Measurements from ENCODE around the gene ADIG. TPM values are rescaled to one million over a fixed set of nuclear protein-coding genes. Genes with fewer than 3 reads are reported as not detected.
"Not testable (repeated sequence)": the region's sequence is repeated elsewhere in the genome, so short reads cannot be mapped to it uniquely, and the experiment has no call there.

Gene ADIG
- polyA plus RNA-seq, 4 donors, result not detected

- H3K27ac ChIP-seq (ENCODE audit: low read depth in 1 of 3, low read length in 2 of 3), result no peak overlapping the region
- no peaks in the 10 kb centered on the region for H3K4me1 ChIP-seq (ENCODE audit: control insufficient read depth in 3 of 3, insufficient read depth in 2 of 3, low read depth in 1 of 3, low read length in 2 of 3)
- FAIRE-seq, result no peak
- no peak overlapping the region for H3K4me3 ChIP-seq (ENCODE audit: low read depth in 1 of 3, low read length in 3 of 3)
- no peaks in the 10 kb centered on the region for H3K9me3 ChIP-seq (ENCODE audit: control insufficient read depth in 2 of 2, insufficient read depth in 1 of 2, low read depth in 1 of 2, low read length in 1 of 2)
- 80 to 85% (median 84%) methylated on average over 21 of the region's 21 CpGs for WGBS, 3 donors
- no peak for DNase-seq
- H3K27me3 ChIP-seq (ENCODE audit: control insufficient read depth in 3 of 3, insufficient read depth in 3 of 3, low read length in 3 of 3), result peaks cover 0 to 2% (median 0%) of the 10 kb centered on the region in 3 donors
- H3K36me3 ChIP-seq (ENCODE audit: control insufficient read depth in 3 of 3, insufficient read depth in 2 of 3, low read depth in 1 of 3, low read length in 3 of 3), result no peaks in the 10 kb centered on the region
These were observed 10.7 kb downstream of the ADIG start for GRCh38 chr20:38591474-38592410.

- not testable (repeated sequence) for DNase-seq; H3K27me3 ChIP-seq (ENCODE audit: control insufficient read depth in 3 of 3, insufficient read depth in 3 of 3, low read length in 3 of 3); H3K4me1 ChIP-seq (ENCODE audit: control insufficient read depth in 3 of 3, insufficient read depth in 2 of 3, low read depth in 1 of 3, low read length in 2 of 3); H3K4me3 ChIP-seq (ENCODE audit: low read depth in 1 of 3, low read length in 3 of 3); H3K27ac ChIP-seq (ENCODE audit: low read depth in 1 of 3, low read length in 2 of 3); FAIRE-seq; H3K36me3 ChIP-seq (ENCODE audit: control insufficient read depth in 3 of 3, insufficient read depth in 2 of 3, low read depth in 1 of 3, low read length in 3 of 3); H3K9me3 ChIP-seq (ENCODE audit: control insufficient read depth in 2 of 2, insufficient read depth in 1 of 2, low read depth in 1 of 2, low read length in 1 of 2)
- 71 to 73% (median 72%) methylated on average over 3 of the region's 3 CpGs for WGBS, 3 donors
These were observed 11.4 kb downstream of the ADIG start for GRCh38 chr20:38592411-38592790.

- WGBS, 3 donors, result 78 to 92% (median 83%) methylated on average over 12 of the region's 12 CpGs
- H3K27ac ChIP-seq (ENCODE audit: low read depth in 1 of 3, low read length in 2 of 3); H3K9me3 ChIP-seq (ENCODE audit: control insufficient read depth in 2 of 2, insufficient read depth in 1 of 2, low read depth in 1 of 2, low read length in 1 of 2); FAIRE-seq; H3K27me3 ChIP-seq (ENCODE audit: control insufficient read depth in 3 of 3, insufficient read depth in 3 of 3, low read length in 3 of 3); H3K4me3 ChIP-seq (ENCODE audit: low read depth in 1 of 3, low read length in 3 of 3); H3K4me1 ChIP-seq (ENCODE audit: control insufficient read depth in 3 of 3, insufficient read depth in 2 of 3, low read depth in 1 of 3, low read length in 2 of 3); H3K36me3 ChIP-seq (ENCODE audit: control insufficient read depth in 3 of 3, insufficient read depth in 2 of 3, low read depth in 1 of 3, low read length in 3 of 3); DNase-seq: not testable (repeated sequence)
These were observed 13.3 kb downstream of the ADIG start for GRCh38 chr20:38594281-38594680.

GRCh38 chr20:38595886-38596285, 14.9 kb downstream of the ADIG start:
- WGBS, 3 donors, result 85 to 89% (median 87%) methylated on average over 15 of the region's 15 CpGs
- DNase-seq; H3K4me3 ChIP-seq (ENCODE audit: low read depth in 1 of 3, low read length in 3 of 3); H3K27me3 ChIP-seq (ENCODE audit: control insufficient read depth in 3 of 3, insufficient read depth in 3 of 3, low read length in 3 of 3); FAIRE-seq; H3K36me3 ChIP-seq (ENCODE audit: control insufficient read depth in 3 of 3, insufficient read depth in 2 of 3, low read depth in 1 of 3, low read length in 3 of 3); H3K9me3 ChIP-seq (ENCODE audit: control insufficient read depth in 2 of 2, insufficient read depth in 1 of 2, low read depth in 1 of 2, low read length in 1 of 2); H3K27ac ChIP-seq (ENCODE audit: low read depth in 1 of 3, low read length in 2 of 3); H3K4me1 ChIP-seq (ENCODE audit: control insufficient read depth in 3 of 3, insufficient read depth in 2 of 3, low read depth in 1 of 3, low read length in 2 of 3): not testable (repeated sequence)

GRCh38 chr20:38599410-38599882, 18.4 kb downstream of the ADIG start:
- no peaks in the 10 kb centered on the region for H3K4me1 ChIP-seq (ENCODE audit: control insufficient read depth in 3 of 3, insufficient read depth in 2 of 3, low read depth in 1 of 3, low read length in 2 of 3)
- FAIRE-seq, result no peak
- no peaks in the 10 kb centered on the region for H3K9me3 ChIP-seq (ENCODE audit: control insufficient read depth in 2 of 2, insufficient read depth in 1 of 2, low read depth in 1 of 2, low read length in 1 of 2)
- no peak overlapping the region for H3K4me3 ChIP-seq (ENCODE audit: low read depth in 1 of 3, low read length in 3 of 3)
- DNase-seq, result no peak
- H3K27me3 ChIP-seq (ENCODE audit: control insufficient read depth in 3 of 3, insufficient read depth in 3 of 3, low read length in 3 of 3), result peaks cover 0 to 28% (median 16%) of the 10 kb centered on the region in 3 donors
- H3K27ac ChIP-seq (ENCODE audit: low read depth in 1 of 3, low read length in 2 of 3), result no peak overlapping the region
- H3K36me3 ChIP-seq (ENCODE audit: control insufficient read depth in 3 of 3, insufficient read depth in 2 of 3, low read depth in 1 of 3, low read length in 3 of 3), result no peaks in the 10 kb centered on the region
- 42 to 55% (median 48%) methylated on average over 9 of the region's 9 CpGs for WGBS, 3 donors

- DNase-seq, result no peak
- Histone ChIP-seq H3K27ac (ENCODE audit: low read depth in 1 of 3, low read length in 2 of 3) (no peak overlapping the region), H3K4me3 (ENCODE audit: low read depth in 1 of 3, low read length in 3 of 3) (no peak overlapping the region), H3K4me1 (ENCODE audit: control insufficient read depth in 3 of 3, insufficient read depth in 2 of 3, low read depth in 1 of 3, low read length in 2 of 3) (no peaks in the 10 kb centered on the region), H3K36me3 (ENCODE audit: control insufficient read depth in 3 of 3, insufficient read depth in 2 of 3, low read depth in 1 of 3, low read length in 3 of 3) (no peaks in the 10 kb centered on the region), H3K9me3 (ENCODE audit: control insufficient read depth in 2 of 2, insufficient read depth in 1 of 2, low read depth in 1 of 2, low read length in 1 of 2) (no peaks in the 10 kb centered on the region), H3K27me3 (ENCODE audit: control insufficient read depth in 3 of 3, insufficient read depth in 3 of 3, low read length in 3 of 3) (peaks cover 0 to 28% (median 19%) of the 10 kb centered on the region in 3 donors)
- 85 to 100% (median 92%) methylated on average over 1 of the region's 1 CpG for WGBS, 3 donors
- FAIRE-seq, result no peak
These were observed 19.1 kb downstream of the ADIG start for GRCh38 chr20:38600057-38600456.

GRCh38 chr20:38601216-38602184, 20.5 kb downstream of the ADIG start, which contains the start of gene ARHGAP40:
Gene ARHGAP40, plus strand, starts transcription at chr20:38601809.
- H3K27ac ChIP-seq (ENCODE audit: low read depth in 1 of 3, low read length in 2 of 3), result no peak within 1 kb of the TSS
- FAIRE-seq, result no peak
- peak; percentile 6 to 18 for DNase-seq

GRCh38 chr20:38602185-38602581, 21.2 kb downstream of the ADIG start:
- Histone ChIP-seq H3K4me1 (ENCODE audit: control insufficient read depth in 3 of 3, insufficient read depth in 2 of 3, low read depth in 1 of 3, low read length in 2 of 3) (no peaks in the 10 kb centered on the region), H3K27me3 (ENCODE audit: control insufficient read depth in 3 of 3, insufficient read depth in 3 of 3, low read length in 3 of 3) (peaks cover 0 to 36% (median 26%) of the 10 kb centered on the region in 3 donors), H3K9me3 (ENCODE audit: control insufficient read depth in 2 of 2, insufficient read depth in 1 of 2, low read depth in 1 of 2, low read length in 1 of 2) (no peaks in the 10 kb centered on the region), H3K27ac (ENCODE audit: low read depth in 1 of 3, low read length in 2 of 3) (no peak overlapping the region), H3K36me3 (ENCODE audit: control insufficient read depth in 3 of 3, insufficient read depth in 2 of 3, low read depth in 1 of 3, low read length in 3 of 3) (no peaks in the 10 kb centered on the region), H3K4me3 (ENCODE audit: low read depth in 1 of 3, low read length in 3 of 3) (no peak overlapping the region)
- FAIRE-seq, result no peak
- WGBS, 3 donors, result 40 to 47% (median 43%) methylated on average over 5 of the region's 5 CpGs
- DNase-seq, result no peak

More at GRCh38 chr20:38601216-38602184, 20.5 kb downstream of the ADIG start, which contains the start of gene ARHGAP40:
- 8 to 11% (median 9%) methylated on average over 39 to 42 of the region's 42 CpGs for WGBS, 3 donors
- peaks cover 0 to 31% (median 23%) of the 10 kb centered on the region in 3 donors for H3K27me3 ChIP-seq (ENCODE audit: control insufficient read depth in 3 of 3, insufficient read depth in 3 of 3, low read length in 3 of 3)
- H3K9me3 ChIP-seq (ENCODE audit: control insufficient read depth in 2 of 2, insufficient read depth in 1 of 2, low read depth in 1 of 2, low read length in 1 of 2), result no peaks in the 10 kb centered on the region
- no peaks in the 10 kb centered on the region for H3K4me1 ChIP-seq (ENCODE audit: control insufficient read depth in 3 of 3, insufficient read depth in 2 of 3, low read depth in 1 of 3, low read length in 2 of 3)
- no peak within 1 kb of the TSS for H3K4me3 ChIP-seq (ENCODE audit: low read depth in 1 of 3, low read length in 3 of 3)
- H3K36me3 ChIP-seq (ENCODE audit: control insufficient read depth in 3 of 3, insufficient read depth in 2 of 3, low read depth in 1 of 3, low read length in 3 of 3), result no peaks in the 10 kb centered on the region
